ENCODE results near the gene GOLGA6A.
A peak's percentile ranks its signal among the peaks of the same experiment; 100 is the strongest.

The GOLGA6A gene

DNA sequence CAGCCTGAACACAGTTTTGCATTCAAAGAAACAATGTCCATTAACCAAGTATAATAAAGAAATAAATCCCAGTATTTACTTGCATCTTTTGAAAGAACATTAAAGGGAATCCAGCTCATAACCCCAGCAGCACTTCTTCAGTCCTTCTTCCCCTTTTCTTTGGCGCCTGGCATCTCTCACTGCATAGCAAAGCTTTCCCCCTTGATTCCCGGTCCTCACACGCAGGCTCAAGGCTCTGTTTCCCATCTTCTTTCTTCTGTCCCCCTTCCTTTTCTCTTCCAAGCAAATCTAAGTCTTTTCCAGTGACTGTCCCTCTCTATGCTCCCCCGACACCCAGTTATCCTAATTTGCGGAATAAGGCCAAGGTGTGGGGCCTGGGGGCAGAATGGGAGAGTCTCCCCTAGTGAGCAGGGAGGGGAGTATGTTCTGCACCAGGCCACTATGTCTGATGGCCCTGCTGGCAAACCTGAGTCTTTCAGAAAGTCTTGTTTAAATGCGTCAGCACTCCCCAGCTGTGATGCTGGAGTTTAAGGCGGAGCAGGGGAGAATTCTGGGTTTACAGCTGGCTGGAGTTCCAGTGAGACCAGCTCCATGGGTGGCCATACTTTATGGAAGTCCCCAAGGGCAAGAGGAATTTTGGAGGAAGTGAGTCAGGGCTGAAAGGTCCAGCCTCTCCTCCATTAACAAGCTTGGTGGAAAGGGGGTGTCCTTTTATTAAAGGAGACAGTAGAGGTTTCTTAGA, 42.1 kb downstream of the GOLGA6A start:
- in situ Hi-C loops (cut with HindIII; ENCODE audit: low pct_unique_long_range_greater_than_20kb, low sequenced_read_pairs): no loop called here
- DNase-seq (ENCODE audit: low read depth in 1 of 2, low spot score in 1 of 2): no peak

DNA sequence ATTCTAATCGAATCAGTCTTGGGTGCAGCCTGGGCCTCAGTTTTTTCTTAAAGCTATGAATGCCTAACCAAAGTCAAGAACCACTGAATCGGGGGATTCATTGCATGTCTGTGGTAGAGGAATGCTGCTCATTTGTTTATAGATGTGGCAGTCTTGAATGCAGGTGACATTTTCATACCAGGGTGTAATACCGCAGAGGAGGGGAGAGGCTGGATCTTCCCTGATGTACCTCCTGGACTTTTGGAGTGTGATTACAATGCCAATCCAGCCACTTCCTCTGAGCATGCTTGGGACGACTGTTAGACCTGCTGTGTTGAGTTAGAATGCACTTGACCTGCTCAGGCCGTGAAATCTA, 42.7 kb downstream of the GOLGA6A start:
- DNase-seq (ENCODE audit: low read depth in 1 of 2, low spot score in 1 of 2): no peak
- TF ChIP-seq JUND (IDR thresholded peaks at IDR 0.05; ENCODE audit: low read depth): no peak
- in situ Hi-C loops (cut with HindIII; ENCODE audit: low pct_unique_long_range_greater_than_20kb, low sequenced_read_pairs): no loop called here

More for the DNA sequence above, 42.1 kb downstream of the GOLGA6A start:
- no peak for TF ChIP-seq JUND (IDR thresholded peaks at IDR 0.05; ENCODE audit: low read depth)

DNA sequence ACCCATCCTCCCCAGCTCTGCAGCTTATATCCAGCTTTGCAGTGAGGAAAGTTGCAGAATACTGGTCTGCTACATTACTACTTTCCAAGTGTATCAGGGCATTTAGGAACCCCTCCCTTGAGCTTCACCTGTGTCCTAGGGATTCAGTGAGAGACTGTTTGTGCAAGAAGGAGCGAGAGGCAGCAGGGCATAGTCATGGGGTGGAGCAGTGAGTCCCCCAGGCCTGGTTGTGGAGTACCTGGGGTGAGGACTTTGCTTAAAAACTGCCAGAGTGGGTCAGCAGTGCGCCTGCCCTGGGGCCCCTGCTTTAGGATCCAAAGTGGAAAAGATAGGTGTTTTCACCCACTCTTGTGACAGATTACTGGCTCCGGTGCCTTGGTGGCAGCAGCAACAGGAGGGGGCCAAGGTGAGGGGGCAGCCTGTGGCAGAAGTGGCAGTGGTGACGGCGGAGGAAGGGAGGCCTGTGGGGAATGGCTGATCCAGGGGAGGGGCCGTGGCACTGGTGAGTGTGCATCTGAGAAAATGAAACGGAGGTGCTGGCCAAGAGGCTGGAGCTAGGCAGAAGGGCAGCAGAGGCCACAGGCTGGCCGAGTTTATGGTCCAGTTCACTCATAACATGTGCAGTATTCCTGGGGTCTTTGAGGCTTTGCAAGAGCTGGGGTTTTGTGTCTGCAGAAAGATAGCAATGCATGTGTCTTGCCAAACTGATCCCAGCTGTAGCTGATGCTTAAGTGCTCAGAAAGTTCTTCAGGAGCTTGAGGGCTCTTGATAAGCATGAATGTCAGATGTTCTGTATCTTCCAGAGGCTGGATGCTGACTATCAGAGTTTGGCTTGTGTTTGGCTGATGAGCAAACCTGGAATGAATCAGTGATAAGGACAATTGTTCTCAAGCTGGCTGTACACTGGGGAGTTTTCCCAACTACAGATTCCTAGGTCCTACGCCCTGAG, 43.4 kb downstream of the GOLGA6A start:
- no peak for TF ChIP-seq JUND (IDR thresholded peaks at IDR 0.05; ENCODE audit: low read depth)
- in situ Hi-C loops (cut with HindIII; ENCODE audit: low pct_unique_long_range_greater_than_20kb, low sequenced_read_pairs): no loop called here
- no peak for DNase-seq (ENCODE audit: low read depth in 1 of 2, low spot score in 1 of 2)

DNA sequence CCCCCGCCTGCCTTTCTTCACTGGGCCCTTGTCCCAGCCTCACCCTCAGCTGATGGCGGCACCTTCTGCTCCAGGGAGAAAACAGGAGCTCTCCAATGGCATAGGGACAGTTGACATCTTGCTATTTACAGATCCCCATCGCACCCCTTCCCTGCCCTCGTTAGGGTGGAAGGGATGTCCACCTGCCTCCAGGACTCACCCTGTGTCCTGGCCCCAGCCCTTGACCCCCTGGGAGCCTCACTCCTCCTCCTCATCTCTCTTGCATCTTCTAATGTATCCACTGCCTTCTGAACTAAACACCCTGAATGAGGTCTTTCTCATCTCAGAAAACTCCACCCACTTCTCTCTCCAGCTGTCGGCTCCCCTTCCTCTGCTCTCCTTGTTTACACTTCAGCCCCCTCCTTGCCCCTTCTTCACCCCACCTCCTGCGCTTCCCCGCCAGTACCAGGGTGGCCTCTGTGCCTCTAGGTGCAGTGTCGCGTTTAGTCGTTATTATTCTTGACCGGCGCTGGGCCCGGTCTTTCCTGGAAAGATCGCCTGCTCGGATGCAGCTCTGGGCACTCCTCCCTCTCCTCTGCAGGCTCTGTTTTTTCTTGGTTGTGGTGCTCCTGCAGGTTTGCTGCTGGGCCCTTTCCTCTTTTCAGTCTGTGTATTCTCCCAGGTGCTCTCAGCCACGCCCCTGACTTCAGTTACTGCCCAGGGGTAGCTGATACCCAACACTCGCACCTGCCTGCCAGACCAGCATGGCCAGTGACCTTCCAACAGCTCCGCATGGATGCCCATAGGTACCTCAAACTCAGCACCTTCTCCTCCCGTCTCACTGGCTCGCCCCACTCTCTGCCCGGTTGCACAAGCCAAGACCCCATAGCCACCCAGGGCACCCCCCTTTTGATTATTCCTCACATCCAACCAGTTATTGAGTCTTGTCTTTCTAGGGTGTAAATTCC, 44.9 kb downstream of the GOLGA6A start:
- DNase-seq (ENCODE audit: low read depth in 1 of 2, low spot score in 1 of 2): no peak
- TF ChIP-seq JUND (IDR thresholded peaks at IDR 0.05; ENCODE audit: low read depth): no peak
- in situ Hi-C loops (cut with HindIII; ENCODE audit: low pct_unique_long_range_greater_than_20kb, low sequenced_read_pairs): no loop called here

DNA sequence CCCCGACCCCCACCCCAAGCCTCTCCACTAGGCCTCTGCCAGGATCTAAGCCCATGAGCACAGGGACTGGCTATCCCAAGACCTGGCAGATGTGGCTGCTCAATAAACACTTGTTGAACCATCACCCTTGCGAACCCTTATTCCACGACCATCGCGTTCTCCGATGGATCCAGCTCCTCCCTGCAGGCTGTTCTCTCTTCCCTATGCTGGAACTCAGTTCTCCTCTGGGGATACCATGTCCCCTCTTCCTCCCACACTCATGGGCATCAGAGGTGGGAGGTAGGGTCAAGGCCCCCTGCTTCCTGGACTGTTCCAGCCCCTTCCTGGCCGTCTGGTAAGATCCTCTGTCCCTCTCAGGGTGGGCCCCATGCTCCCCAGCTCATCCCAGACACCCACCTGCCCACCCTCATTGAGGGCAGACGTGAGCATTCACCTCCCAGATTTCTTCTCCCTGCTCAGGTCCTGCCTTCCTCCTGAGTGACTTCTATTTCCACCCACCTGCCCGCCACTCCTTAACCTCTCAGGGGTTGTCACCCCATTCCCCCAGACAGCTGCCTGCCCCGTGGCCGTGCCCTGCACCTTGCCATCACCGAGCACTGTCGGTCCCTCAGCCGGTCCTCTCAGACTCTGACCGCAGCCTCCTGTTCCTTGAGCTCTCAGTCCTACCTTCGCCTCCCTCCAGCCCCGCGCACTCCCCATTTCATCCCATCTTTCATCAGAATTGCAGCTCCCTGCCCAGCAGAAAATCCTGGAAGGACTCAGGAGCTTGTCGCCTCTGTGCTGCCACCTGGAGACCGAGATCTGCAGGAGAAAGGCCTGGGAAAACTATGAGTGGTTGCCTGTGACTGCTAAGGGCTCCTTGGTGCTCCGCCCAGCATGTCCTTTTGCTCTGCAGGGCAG, 45.8 kb downstream of the GOLGA6A start:
- in situ Hi-C loops (cut with HindIII; ENCODE audit: low pct_unique_long_range_greater_than_20kb, low sequenced_read_pairs): no loop called here
- DNase-seq (ENCODE audit: low read depth in 1 of 2, low spot score in 1 of 2): peak; percentile 80 to 86
- TF ChIP-seq JUND (IDR thresholded peaks at IDR 0.05; ENCODE audit: low read depth): no peak

DNA sequence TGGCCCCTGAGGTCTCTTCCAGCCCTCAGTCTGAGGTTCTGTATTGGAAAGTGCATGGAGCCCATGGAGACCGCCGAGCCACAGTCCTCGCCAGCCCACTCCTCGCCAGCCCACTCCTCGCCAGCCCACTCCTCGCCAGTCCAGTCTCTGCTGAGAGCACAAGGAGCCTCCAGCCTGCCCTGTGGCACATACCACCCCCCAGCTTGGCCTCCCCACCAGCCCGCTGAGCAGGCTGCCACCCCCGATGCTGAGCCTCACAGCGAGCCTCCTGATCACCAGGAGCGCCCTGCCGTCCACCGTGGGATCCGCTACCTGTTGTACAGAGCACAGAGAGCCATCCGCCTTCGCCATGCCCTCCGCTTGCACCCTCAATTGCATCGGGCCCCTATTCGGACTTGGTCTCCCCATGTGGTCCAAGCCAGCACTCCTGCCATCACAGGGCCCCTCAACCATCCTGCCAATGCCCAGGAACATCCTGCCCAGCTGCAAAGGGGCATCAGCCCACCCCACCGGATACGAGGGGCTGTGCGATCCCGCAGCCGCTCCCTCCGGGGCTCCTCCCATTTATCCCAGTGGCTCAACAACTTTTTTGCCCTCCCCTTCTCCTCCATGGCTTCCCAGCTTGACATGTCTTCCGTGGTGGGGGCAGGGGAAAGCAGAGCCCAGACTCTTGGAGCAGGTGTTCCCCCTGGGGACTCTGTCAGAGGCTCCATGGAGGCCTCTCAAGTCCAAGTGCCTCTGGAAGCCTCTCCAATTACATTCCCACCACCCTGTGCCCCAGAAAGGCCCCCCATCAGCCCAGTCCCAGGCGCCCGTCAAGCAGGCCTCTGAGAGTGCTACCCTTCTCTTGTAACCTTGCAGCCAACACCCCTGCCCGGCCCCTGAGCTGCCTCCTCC, 47.0 kb downstream of the GOLGA6A start:
- no peak for DNase-seq (ENCODE audit: low read depth in 1 of 2, low spot score in 1 of 2)
- in situ Hi-C loops (cut with HindIII; ENCODE audit: low pct_unique_long_range_greater_than_20kb, low sequenced_read_pairs): no loop called here
- no peak for TF ChIP-seq JUND (IDR thresholded peaks at IDR 0.05; ENCODE audit: low read depth)

DNA sequence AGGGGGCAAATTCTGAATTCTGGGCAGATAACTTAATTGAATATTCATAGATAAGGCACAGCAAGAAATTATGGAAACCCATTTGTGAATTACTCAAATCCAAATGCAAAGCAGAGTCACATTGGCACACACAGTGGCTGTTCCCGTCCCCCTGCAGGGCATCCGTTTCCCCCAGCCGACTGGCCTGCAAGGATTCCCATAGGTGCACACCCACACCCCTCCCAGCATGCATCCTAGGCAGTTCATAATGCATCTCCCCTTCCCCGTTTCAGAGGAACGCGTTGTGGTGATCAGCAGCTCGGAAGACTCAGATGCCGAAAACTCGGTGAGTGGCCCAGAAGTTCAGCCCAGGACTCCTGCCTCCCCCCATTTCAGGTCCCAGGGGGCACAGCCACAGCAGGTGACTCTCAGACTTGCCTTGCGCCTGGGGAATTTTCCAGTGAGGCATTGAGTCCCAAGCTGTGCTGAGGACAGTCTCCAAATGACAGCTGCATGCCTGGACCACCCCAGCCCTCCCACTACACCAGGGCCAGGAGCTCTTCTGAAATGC, 48.1 kb downstream of the GOLGA6A start:
- DNase-seq (ENCODE audit: low read depth in 1 of 2, low spot score in 1 of 2): no peak
- in situ Hi-C loops (cut with HindIII; ENCODE audit: low pct_unique_long_range_greater_than_20kb, low sequenced_read_pairs): no loop called here
- TF ChIP-seq JUND (IDR thresholded peaks at IDR 0.05; ENCODE audit: low read depth): no peak

DNA sequence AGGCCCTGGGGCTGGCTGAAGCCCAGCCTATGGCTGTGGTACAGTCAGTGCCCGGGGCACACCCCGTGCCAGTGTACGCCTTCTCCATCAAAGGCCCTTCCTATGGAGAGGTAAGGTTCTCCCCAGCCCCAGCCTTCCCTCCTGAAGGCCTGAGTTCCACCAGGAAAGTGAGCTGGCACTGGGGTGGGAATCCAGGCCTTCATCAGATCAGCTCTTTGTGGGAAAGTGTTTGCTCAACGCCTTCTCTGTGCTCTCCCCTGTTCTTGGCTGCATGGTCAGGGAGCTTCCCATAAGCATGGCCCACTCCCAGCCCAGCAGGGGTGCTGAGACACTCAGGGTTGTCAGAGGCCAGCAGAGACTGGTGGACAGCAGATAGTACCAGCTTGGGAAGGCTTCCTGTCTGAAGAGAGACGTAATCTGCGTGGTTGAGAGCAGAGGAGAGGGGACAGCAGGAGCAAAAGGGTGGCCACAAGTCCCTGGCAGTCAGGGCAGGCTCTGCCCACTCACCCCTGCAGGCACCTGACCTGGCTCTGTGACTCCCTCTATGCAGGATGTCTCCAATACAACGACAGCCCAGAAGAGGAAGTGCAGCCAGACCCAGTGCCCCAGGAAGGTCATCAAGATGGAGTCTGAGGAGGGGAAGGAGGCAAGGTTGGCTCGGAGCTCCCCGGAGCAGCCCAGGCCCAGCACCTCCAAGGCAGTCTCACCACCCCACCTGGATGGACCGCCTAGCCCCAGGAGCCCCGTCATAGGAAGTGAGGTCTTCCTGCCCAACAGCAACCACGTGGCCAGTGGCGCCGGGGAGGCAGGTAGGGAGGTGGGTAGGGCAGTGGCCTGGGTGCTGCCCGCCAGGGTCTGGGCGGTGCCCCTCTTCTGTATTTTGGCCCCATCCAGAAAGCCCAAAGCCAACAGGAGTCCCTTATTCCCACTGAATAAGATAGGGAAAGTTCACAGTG, 49.5 kb downstream of the GOLGA6A start:
- in situ Hi-C loops (cut with HindIII; ENCODE audit: low pct_unique_long_range_greater_than_20kb, low sequenced_read_pairs): no loop called here
- no peak for TF ChIP-seq JUND (IDR thresholded peaks at IDR 0.05; ENCODE audit: low read depth)
- no peak for DNase-seq (ENCODE audit: low read depth in 1 of 2, low spot score in 1 of 2)

DNA sequence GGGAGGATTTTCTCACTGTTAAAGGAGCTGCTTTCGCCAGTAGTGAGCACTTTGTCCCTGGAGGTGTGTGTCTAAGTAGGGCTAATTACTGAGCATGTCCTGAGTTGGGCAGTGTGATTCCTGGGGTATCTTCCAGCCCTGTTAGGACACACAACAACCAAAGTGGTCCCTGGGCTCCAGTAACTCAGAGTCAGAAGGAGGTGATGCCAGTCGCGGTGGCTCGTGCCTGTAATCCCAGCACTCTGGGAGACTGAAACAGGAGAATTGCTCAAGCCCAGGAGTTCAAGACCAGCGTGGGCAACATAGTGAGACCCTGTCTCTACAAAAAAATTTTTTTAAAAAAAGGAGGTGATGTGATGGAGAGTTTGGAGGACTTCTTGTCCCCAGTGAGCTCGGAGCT, 50.3 kb downstream of the GOLGA6A start:
- no peak for TF ChIP-seq JUND (IDR thresholded peaks at IDR 0.05; ENCODE audit: low read depth)
- no peak for DNase-seq (ENCODE audit: low read depth in 1 of 2, low spot score in 1 of 2)
- in situ Hi-C loops (cut with HindIII; ENCODE audit: low pct_unique_long_range_greater_than_20kb, low sequenced_read_pairs): no loop called here
